VCaP (cell line): ENCODE measurements around the gene GIMAP6.
"Not testable (repeated sequence)": the region's sequence is repeated elsewhere in the genome, so short reads cannot be mapped to it uniquely, and the experiment has no call there.

Source experiments
- H3K27ac ChIP-seq: fragments of 450-650 bp; 2 replicates; pipeline ENCODE4 v1.5.1; 2017
- TF ChIP-seq, protein P1 (sequence below): fragments of 450-650 bp; conservative IDR thresholded peaks from 2 replicates; pipeline ENCODE4 v1.5.1; 2017; ENCODE audit warnings: mild to moderate bottlenecking, moderate library complexity

The GIMAP6 gene

DNA sequence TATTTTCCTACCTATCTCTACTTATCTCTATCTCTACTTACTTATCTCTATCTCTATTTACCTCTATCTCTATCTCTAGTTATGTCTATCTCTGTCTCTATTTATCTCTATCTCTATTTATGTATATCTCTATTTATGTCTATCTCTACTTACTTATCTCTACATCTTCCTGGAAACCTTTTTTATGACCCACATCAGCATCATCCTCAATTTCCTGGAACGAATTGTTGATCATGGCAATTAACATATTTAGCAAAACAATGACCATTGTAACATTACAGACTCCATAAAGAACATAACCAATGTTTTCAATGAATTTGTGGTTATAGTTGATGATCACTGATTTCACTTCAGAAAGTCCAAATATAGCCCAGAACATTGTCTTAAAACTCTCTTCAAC lies 18.3 kb downstream of the GIMAP6 start:
- no peak overlapping the region for H3K27ac ChIP-seq
- TF ChIP-seq, protein P1, sequence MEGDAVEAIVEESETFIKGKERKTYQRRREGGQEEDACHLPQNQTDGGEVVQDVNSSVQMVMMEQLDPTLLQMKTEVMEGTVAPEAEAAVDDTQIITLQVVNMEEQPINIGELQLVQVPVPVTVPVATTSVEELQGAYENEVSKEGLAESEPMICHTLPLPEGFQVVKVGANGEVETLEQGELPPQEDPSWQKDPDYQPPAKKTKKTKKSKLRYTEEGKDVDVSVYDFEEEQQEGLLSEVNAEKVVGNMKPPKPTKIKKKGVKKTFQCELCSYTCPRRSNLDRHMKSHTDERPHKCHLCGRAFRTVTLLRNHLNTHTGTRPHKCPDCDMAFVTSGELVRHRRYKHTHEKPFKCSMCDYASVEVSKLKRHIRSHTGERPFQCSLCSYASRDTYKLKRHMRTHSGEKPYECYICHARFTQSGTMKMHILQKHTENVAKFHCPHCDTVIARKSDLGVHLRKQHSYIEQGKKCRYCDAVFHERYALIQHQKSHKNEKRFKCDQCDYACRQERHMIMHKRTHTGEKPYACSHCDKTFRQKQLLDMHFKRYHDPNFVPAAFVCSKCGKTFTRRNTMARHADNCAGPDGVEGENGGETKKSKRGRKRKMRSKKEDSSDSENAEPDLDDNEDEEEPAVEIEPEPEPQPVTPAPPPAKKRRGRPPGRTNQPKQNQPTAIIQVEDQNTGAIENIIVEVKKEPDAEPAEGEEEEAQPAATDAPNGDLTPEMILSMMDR: no peak

DNA sequence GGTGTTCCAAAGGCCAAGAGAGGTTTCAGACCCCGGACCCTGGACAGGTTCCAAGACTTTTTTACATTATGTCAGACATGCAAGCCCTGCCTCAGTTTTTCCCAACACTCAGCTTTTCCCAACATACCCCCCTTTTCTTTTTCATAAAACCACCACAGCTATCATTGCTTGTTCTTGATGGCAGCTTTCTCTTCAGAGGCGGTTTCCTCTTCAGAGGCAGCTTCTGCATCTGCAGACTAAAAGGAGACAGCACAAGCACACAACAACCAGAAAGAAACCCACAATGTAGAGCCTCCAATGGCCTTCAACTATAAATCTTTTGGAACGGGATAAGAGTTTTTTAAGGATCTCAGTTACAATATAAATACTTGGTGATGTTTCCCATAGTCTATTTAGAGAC lies 19.3 kb downstream of the GIMAP6 start:
- TF ChIP-seq, protein P1: no peak
- no peak overlapping the region for H3K27ac ChIP-seq

DNA sequence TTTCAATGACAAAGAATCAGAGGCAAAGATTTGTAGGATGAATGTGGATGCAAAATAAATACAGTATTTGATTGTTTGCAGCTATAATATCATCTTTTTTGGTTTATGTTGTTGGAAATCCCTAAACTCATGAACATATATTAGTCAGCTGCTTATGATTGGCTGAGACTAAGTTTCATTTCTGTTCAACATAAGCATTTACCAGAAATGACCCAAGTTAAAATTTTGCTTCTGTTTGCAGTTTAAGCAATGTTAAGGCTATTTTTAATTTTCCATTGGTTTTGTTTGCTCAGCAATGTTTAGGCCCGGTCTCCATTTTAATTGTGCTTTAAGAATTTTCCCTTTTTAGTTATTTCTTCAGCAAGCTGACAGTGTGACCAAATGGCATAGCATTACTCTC lies 22.0 kb downstream of the GIMAP6 start:
- H3K27ac ChIP-seq: no peak overlapping the region
- TF ChIP-seq, protein P1: no peak

DNA sequence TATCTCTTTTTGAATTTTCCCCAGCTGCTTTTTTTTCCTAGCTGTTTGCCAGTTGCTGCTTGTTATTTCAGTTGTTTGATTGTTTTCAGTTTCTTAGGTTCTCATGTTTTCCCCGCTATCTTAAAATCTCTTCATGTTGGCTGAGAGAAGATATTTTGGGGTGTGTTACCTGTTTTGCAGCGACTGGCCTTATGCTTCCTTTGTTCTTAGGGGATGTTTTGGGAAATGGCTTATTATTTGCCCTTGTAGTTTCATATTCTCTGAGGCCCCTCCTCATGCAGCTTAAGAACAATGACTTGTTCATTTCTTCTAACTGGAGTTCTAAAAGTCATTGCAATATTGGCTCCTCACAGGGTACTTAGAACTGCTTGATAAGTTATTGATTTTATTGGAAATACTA lies 28.6 kb downstream of the GIMAP6 start:
- H3K27ac ChIP-seq: not testable (repeated sequence)

DNA sequence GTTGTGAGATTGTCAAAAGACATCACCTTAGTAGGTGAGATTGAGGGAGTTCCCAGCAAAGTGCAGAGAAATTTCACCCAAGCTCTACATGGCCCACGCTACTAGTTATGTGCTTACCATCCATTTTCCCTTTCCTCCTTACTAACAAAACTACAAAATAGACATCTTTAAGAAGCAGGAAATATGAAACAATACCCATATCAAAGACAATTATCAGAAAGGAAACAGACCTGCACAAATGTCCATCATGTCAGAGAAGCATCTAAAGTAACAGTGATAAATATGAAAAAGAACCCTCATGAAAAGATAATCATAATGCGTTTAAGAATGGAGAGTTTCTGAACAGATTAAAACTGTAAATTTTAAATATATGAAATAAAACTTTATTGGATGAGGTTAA lies 36.8 kb downstream of the GIMAP6 start:
- TF ChIP-seq, protein P1: no peak
- no peak overlapping the region for H3K27ac ChIP-seq

DNA sequence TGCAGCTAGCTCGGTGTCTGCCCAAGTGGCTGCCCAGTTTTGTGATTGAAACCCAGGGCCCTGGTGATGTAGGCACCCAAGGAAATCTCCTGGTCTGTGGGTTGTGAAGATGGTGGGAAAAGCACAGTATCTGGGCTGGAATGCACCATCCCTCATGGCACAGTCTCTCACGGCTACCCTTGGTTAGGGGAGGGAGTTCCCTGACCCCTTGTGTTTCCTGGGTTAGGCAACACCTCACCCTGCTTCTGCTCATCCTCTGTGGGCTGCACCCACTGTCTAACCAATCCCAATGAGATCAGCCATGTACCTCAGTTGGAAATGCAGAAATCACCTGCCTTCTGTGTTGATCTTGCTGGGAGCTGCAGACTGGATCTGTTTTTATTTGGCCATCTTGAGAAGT lies 37.4 kb downstream of the GIMAP6 start:
- H3K27ac ChIP-seq: no peak overlapping the region
- TF ChIP-seq, protein P1: no peak

DNA sequence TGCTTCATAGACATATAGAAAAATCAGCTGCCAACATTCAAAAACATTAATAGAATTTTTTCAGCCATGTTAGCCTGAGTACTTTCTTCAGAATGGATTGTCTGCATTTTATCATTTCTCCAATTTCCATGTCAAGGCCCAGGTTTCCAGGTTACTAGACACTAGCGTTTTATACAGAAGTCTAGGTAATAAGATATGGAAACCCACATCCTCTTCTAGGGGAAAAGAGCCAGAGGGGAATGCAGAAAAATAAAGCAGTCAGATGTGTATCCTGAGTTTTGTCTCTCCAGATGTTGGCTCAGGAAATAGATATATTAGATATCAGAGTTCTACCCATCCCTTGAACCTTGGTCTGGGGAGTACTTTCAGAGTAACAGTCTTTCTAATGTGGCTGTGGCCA lies 44.6 kb downstream of the GIMAP6 start:
- TF ChIP-seq, protein P1: no peak

DNA sequence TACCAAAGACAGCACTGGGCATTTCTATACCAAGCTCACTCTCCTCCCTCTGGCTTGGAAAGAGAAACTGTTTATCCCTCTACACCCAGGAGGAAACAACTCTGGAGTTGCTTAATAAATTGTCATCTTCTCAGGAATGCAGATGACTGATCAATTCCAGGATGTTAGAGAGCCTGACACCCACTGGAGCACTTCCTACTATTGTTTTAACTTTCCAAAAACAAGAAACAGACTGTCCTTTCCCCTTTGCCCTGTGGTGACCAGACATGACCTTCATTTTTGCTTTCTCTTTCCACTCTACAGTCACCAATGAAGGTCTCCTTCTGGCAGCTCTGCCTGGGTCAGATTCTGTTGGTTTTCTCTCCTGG lies 45.4 kb downstream of the GIMAP6 start:
- no peak overlapping the region for H3K27ac ChIP-seq
- TF ChIP-seq, protein P1: no peak

More for the DNA sequence above, 44.6 kb downstream of the GIMAP6 start:
- no peak overlapping the region for H3K27ac ChIP-seq
